Fibroblast of skin of left quadriceps (primary cell): ENCODE measurements around the gene ACSF2.
"Not testable (repeated sequence)": the region's sequence is repeated elsewhere in the genome, so short reads cannot be mapped to it uniquely, and the experiment has no call there.

ENCODE experiments used
- DNase-seq, 2 experiments: peaks; one replicate each; pipeline ENCODE4 v3.0.0-alpha.2; 2013; ENCODE audit warnings: low read depth in 2 of 2

The ACSF2 gene

DNA sequence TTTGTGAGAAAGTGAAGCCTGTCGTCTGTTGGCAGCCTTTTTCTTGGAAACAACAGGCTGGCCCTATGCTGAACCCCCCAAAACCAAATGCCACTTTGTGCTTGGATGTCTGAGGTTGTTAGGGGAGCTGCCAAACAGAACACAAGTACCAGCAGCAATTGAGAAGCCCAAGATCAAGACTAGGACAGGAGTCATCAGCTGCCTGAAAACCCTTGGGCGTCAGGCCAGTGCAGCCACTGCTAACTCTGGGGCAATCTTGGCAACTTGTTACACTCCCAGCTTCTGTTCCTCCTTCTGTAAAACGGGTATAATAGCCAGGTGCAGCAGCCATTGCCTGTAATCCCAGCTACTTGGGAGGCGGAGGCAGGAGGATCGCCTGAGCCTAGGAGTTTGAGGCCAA lies 19.4 kb upstream of the ACSF2 start:
- DNase-seq = no peak

DNA sequence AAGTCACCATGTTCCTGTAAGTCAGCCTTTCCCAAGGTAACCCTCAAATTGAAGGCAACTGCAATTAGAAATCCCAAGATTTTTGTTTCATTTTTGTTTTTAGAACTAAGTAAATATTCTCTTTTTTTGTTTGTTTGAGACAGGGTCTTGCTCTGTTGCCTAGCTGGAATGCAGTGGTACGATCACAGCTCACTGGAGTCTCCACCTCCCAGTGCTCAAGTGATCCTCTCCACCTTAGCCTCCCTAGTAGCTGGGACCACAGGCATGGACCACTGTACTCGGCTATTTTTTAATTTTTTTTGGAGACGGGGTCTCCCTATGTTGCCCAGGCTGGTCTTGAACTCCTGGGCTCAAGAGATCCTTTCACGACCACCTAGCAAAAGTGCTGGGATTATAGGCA lies 18.1 kb upstream of the ACSF2 start:
- DNase-seq = no peak

DNA sequence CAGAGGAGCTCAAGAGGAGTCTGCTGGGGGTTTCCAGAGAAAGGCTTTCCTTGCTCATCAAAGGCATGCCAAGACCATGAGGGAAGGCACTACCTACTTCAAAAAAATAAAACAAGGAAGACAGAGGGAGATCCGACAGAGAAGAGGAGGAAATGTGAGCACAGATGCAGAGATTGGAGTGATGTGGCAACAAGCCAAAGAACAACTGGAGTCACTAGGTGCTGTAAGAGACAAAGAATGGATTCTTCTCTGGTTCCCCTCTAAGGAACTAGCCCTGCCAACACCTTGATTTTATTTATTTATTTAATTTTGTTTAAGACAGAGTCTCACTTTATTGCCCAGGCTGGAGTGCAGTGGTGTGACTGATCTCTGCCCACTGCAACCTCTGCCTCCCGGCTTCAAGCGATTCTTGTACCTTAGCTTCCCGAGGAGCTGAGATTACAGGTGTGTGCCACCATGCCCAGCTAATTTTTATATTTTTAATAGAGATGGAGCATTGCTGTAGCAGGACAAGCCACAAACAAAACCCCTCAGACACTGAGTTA lies 13.8 kb upstream of the ACSF2 start:
- DNase-seq = no peak

DNA sequence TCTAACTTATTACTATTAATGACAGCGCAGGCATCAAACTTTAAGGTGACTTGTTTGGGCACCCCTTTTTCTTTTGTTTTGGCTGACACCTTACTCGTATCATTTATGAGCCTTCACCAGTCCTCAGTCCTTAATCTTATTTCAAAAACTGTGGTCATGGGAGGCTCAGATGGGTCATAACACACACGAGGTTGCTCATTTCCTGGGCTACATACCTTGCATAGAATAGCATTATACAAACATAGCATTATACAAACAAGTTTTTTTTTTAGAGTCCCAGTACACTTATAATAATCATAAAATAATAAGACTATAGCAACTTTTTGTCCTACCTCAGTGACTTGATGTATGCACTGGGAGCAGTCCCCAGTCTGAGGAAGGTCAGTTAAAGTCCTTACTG lies 11.2 kb upstream of the ACSF2 start:
- no peak for DNase-seq

DNA sequence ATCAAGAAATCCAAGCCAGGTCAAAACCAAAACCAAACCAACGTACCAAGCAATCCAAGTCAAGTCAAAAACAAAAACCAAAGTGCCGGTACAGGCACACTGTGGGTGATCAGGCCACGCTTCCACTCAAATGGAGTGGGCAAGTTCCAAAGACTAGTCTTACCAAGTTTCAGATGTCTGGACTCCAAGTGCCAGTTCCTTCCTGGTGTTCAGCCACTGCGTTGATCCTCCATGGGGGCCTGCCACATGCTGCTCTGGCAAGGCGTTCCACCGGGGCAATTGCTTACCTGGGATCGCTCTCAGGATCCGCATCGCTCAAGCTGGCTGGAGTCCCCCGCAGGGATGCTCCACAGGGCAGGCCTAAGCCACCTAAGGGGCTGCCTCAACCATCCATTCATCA lies 6.4 kb upstream of the ACSF2 start:
- not testable (repeated sequence) for DNase-seq

DNA sequence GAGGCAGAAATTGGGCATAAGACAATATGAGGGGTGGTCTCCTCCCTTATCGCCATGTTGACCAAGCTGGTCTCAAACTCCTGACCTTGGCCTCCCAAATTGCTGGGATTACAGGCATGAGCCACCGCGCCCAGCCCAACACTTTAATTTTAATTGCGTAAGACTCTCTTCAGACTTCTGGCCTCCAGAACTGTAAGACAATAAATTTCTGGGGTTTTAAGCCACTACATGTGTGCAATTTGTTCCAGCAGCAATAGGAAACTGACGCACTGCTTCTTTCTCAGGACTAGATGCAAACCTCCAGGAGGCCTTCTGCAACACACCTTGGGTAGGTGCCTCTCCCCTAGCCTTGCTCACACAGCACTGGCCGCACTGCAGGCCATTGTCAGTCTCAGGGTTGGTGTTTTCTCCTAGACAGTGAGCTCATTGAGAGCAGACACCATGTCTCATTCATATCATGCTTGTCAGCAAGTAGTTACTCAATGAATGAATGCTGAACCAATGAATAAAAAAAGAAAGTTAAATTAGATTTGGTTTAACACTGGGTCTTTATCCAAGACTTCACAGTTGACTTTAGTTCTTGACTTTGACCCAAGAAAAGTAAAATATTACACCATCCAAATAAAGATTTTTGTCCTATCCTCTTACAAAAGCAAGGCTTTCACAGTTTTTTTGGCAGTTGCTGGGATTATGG lies 5.5 kb upstream of the ACSF2 start:
- DNase-seq = no peak

DNA sequence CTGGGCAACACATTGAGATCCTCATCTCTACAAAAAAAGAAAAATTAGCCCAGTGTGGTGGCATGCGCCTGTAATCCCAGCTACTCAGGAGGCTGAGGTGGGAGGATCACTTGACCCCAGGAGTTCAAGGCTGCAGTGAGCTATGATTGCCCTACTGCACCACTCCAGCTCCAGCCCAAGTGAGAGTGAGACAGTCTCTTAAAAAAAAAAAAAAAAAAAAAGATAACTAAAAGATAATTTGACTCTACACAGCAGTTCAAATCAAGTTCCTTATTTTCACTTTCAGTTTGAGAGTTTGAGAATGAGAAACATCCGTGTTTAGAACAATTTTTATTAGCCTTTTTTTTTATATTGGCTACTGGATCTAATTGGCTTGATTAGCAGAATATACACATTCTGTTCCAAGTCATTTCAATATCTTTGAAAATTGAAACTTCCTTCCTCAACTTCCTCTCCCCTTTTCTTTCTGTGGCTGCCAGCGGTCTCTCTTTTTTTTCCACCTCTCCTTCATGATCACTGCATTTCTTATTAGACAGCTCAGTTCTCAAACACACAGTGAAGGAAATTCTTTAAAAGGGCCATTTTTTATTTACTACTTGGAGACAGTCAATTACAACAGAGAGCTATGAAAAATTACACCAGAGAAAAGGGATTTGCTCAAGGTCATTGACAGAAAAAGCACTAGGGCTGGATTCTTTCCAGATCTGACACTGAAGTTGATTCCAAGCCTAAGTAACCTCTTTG lies 4.5 kb upstream of the ACSF2 start:
- DNase-seq = peak; percentile 18

DNA sequence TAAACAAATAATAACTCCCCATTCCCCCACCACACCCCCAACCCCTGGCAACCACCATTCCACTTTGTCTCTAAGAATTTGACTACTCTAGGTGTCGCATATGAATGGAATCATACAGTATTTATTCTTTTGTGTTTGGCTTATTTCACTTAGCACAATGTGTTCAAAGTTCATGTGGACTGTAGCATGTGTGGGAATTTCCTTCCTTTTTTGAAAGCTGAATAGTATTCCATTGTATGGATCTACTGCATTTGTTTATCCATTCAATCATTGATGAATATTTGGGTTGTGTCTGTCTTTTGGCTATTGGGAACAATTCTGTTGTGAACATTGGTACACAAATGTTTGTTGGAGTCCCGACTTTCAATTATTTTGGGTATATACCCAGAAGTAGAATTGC lies 3.3 kb upstream of the ACSF2 start:
- no peak for DNase-seq

DNA sequence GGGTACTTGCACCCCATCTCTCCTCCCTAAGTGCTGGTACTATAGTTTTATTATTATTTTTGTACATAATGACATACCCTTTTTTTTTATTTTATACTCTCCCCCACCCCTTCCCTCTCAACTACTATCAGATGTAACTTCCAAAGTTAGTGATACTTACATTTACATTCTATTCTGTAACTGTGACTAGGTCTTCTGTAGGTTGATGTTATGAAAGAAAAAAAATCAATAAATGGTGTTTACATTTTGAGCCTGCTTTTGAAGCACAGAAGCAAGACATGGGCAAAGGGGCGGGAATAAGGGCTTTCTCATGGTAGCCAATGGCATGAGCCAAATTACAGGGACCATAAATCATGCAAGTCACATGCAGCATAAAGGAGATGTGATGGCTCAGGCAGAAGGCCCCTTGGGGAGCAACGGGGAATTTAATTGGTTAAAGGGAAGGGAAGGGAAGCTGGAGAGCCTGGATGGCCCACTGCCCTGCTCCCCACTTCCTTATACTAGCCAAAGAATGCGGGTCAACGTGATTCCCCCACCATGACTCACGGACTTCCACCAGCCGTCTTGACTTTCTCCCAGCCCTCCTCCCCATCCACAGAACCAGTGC lies 2.4 kb upstream of the ACSF2 start:
- peak; percentile 95 to 96 for DNase-seq

DNA sequence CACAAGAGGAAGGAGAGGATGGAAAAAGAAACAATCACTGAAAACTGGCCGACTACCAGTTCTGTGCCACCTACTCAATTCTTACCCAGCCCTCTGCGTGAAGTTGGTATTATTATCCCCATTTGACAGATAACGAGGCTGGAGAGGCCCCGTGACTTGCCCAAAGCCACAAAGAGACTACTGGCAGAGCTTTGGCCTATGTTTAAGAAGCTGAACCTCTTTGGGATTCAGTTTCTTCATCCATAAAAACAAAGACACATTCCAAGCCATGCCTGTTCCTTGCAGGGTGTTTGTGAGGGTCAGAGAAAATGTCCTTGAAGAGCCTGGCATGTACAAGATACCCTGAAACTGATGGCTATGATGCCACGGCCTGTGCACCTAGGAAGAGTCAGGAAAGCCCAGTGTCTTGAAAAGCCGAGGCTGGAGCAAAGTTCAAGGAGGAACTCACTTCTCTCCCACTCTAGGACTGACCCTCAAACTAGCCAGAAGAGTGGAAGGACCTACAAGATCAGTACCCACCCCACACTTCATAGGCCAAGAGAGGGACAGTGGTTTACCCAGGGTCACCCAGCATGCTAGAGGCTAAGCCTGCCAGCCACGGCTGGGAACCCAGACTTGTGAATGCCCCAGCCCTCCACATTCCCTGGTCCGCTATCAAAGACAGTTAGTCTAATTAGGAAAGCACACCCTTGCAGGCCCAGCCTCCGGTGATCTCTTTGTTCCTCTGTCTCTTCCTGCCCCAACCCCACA lies 1.6 kb upstream of the ACSF2 start:
- no peak for DNase-seq

DNA sequence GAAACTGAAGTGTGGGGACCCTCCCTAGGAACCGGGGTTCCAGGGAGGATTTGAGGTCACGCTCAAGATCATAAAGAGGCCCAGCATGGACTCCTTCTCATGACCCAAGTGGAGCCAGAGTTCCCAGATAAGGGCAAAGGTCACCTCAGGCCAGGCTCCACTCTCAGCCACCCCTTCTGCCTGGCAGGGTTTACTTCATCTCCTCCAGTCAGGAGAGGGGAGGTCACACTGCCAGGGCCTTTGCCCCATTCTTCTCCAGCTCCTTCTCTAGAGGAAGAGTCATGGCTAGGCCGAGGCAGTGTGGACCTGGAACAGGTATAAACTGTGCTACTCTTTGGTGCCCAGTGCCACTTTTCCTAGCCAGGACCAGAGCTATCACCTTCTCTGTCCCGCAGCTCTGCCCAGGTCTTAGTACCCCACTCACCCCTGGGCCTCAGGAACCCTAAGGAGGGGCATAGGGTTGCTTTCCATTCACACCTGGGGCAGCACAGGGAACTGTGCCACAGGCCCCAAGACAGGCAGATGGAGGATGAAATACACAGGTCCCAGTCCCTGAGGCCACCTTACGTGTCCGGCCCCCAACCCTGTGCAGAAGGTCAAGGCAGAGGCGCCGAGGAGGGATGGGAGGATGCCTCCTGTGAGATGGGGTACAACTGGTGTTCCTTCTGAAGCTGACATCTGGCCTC lies 879 bp upstream of the ACSF2 start:
- no peak for DNase-seq

DNA sequence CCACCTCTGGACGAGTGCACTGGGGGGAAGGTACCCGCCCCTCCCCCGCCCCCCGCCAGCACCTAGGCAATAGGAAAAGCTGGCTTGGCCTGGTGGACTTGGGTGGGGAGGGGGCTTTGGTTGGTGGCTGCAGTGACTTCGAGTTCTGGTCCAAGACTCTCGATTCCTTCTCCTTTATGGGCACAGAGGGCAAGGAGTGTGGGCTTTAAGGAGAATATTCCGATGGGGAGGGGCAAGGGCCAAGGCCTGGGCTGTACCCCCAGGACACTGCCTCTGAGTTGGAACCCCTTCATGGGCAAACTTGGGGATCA lies 409 bp downstream of the ACSF2 start:
- DNase-seq = no peak

DNA sequence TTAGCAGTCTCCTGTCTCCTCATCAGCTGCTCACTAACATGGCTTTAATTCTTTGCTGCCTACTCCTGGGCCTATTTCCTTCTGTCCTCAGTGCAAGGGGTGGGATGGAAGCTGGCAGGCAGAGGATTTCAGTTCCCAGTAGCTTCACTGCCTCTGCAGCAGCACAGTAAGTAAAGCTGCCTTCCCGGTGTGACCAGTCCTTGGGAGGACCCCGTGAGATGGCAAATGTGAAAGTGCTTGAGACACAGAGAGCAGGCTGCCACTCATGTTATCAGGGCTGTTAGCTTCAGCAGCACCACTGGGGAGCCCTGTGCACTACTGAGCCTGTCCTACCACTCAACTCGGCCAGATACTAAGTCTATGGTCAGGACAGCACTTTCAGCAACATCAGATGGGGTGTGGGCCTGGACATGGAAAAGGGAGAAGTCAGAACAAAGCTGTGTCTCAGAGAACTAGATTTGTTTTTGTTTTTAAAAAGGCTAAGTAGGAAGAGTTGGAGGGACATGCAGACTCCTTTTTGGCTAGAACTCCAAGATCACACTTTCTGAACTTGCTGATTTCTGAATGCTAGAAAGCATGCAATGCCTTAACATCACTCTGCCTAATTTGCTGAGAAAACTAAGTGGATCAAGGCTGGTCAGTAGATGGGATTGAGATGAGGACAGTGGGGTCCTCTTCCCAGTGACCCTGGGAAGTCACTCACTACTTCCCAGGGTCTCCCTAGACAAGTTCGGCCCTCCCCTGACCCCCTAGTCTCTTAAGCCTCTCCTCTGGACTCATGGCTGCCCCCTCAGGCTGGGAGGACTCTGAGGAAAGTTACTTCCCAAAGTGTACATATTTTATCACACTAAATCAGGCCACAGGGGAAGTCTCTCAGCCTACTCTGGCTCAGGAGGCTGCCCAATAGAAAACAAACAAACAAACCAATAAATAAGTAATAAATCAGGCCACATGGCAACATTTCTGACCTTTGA lies 1.1 kb downstream of the ACSF2 start:
- no peak for DNase-seq

DNA sequence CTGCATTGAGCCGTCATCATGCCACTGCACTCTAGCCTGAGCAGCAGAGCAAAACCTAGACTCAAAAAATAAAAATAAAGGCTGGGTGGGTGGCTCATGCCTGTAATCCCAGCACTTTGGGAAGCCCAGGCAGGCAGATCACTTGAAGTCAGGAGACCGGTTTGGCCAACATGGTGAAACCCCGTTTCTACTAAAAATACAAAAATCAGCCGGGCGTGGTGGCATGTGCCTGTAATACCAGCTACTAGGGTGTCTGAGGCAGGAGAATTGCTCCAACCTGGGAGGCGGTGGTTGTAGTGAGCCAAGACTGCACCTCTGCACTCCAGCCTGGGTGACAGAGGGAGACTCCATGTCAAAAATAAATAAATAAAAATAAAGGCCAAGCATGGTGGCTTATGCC lies 2.1 kb downstream of the ACSF2 start:
- DNase-seq = not testable (repeated sequence)

DNA sequence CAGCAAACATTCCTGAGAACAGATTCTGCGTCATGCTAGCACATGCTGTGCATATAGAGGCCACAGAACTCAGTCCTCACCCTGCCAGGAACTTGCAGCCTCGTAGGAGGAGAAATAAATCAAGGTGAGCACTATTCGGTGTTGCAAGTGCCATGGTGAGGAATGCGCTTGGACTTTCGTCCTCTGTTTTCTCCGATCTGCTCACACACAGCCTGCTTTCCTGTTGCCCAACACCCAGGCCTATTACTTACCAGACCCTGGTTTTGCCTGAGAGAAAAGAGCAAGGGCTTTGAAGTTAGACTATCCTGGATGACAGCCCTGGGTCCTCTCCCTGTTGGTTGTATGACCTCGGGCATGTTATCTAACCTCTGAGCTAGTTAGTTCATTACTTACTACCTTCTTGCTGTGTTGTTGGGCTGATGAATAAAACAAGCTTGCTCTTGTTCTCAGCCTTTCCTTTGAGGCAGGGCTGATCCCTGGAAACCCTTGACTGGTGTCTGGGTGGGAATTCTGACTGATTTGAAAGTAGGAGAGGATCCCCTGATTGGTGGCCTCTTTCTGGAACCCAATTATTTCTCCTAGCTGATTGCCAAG lies 2.9 kb downstream of the ACSF2 start:
- DNase-seq = no peak

DNA sequence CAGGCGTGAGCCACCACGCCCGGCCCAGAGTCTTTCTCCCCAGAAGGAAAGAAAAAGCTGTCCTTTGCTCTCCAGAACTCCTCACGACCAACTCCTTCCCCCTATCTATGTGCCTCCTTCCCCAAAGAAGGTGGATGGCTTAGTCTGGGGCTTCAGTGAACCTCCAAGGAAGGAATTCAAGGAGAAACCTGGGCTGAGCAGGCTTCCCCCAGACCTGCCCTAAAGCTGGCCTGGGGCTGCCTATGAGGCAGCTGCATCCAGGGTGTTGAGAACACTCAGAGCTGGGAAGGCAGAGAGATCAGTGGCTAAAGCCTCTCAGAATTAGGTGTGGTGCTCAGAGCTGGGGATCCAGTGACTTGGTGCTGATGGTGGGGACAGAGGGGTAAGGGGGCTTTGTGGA lies 3.8 kb downstream of the ACSF2 start:
- no peak for DNase-seq

DNA sequence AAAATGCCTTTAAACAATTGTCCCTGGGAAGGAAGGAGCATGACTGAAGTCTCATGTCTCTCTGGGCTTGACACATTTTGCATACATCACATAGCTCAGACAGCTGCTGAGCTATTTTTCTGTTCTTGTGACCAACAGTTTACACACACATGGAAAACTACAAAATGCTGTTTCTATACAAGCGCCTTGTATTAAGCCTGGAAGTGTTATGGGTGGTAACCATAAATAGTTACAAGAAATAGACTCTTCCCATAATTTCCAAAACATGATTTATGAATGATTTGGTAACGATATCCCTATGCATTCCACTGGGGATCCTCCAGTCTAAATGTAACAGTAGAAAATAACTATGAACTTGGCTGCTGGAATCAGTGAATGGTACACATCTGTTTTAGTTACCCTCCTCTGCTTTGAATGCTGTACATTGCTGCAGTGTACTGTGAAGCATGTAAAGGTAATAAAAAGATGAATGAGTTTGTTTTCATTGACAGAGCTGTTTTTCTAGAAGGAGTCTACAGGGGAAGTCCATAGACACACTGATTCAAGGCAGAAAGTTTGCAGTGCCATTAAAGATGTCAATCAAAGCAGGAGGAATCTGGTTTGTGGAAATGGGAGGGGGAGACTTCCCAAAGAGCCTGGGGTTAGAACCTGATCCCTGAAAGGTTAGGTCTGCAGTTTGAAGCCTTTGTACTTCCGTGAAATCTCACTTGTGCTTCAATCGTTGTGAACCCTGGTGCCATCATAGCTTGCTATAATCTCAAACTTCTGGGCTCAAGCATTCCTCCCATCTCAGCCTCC lies 5.0 kb downstream of the ACSF2 start:
- peak in 1 of 2 experiments; percentile 20 for DNase-seq

DNA sequence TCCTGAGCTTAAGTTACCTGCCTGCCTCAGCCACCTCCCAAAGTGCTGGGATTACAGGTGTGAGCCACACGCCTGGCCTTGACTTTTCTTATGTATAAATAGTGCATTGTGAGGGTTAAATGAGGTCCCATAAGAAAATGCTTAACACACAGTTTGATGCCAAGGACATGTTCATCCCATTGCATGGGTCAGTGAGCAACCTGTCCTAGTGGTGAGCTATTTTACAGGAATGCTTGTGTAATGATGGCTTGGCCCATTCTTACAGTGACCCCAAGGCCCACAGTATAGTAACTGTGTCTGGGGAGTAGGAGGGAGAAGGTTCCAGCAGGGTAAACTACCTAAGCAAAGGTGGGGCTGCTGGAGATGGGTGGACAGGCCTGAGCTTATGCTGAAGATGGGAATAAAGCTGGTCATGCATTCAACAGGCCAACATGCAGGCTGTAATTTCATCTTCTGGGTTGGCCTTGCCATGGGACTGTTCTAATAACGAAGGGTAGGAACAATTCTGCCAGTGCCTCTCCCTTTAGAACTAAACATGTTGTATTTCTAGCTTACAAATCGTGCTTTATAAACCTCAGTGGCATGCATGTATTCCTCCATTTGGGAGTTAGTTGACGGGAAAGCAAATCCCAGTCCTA lies 6.2 kb downstream of the ACSF2 start:
- no peak for DNase-seq

DNA sequence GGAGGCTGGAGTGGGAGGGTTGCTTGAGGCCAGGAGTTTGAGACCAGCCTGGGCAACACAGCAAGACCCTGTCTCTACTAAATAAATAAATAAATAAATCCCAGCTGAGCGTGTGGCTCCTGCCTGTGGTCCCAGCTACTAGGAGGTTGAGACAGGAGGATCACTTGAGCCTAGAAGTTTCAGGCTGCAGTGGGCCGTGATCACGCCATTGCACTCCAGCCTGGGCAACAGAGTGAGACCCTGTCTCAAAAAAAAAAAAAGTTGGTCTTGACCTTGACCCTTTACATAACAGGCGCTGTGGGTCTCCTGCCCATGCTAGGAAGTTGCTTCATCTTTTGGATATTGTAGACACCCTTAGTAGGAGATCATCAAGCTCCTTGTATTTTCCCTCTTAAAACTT lies 11.4 kb downstream of the ACSF2 start:
- DNase-seq = no peak
